C4-2B (cell line): ENCODE results near the gene GTF2IRD1.
"Not testable (repeated sequence)": the region's sequence is repeated elsewhere in the genome, so short reads cannot be mapped to it uniquely, and the experiment has no call there.

Experiments
- H3K27ac ChIP-seq: fragments of 450-650 bp; 2 replicates; pipeline ENCODE4 v1.5.1; 2017
- ZFX ChIP-seq: fragments of 450-650 bp; IDR thresholded peaks from 2 replicates; pipeline ENCODE4 v1.6.1; 2017
- TF ChIP-seq, protein P1 (sequence below): fragments of 450-650 bp; conservative IDR thresholded peaks from 2 replicates; pipeline ENCODE4 v1.5.1; 2017; ENCODE audit warnings: mild to moderate bottlenecking

GTF2IRD1 gene

GRCh38 chr7:74420006-74420405 is 33.7 kb upstream of the GTF2IRD1 start:
- TF ChIP-seq, protein P1, sequence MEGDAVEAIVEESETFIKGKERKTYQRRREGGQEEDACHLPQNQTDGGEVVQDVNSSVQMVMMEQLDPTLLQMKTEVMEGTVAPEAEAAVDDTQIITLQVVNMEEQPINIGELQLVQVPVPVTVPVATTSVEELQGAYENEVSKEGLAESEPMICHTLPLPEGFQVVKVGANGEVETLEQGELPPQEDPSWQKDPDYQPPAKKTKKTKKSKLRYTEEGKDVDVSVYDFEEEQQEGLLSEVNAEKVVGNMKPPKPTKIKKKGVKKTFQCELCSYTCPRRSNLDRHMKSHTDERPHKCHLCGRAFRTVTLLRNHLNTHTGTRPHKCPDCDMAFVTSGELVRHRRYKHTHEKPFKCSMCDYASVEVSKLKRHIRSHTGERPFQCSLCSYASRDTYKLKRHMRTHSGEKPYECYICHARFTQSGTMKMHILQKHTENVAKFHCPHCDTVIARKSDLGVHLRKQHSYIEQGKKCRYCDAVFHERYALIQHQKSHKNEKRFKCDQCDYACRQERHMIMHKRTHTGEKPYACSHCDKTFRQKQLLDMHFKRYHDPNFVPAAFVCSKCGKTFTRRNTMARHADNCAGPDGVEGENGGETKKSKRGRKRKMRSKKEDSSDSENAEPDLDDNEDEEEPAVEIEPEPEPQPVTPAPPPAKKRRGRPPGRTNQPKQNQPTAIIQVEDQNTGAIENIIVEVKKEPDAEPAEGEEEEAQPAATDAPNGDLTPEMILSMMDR: no peak
- no peak for TF ChIP-seq ZFX
- H3K27ac ChIP-seq: no peak overlapping the region

GRCh38 chr7:74424291-74424880 is 29.3 kb upstream of the GTF2IRD1 start:
- H3K27ac ChIP-seq: no peak overlapping the region
- TF ChIP-seq ZFX: no peak
- TF ChIP-seq, protein P1: no peak

DNA sequence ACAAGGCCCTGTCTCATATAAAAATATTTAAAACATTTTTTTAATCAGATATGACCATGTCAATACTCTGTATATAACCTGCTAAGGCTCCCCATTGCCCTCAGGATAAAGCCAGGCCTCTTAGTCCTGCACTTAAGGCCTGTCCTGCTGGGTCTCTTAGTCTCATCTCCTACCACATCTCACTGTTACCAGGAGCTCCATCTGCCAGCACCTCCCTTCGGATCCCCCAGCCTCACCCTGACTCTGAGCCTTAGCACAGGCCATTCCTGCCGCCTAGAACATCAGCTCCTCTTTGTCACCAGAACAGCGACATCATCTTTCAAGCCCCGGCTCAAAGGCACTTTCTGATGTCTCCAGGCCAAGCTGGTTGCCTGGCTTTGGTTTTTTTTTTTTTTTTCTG is 25.7 kb upstream of the GTF2IRD1 start:
- no peak overlapping the region for H3K27ac ChIP-seq

DNA sequence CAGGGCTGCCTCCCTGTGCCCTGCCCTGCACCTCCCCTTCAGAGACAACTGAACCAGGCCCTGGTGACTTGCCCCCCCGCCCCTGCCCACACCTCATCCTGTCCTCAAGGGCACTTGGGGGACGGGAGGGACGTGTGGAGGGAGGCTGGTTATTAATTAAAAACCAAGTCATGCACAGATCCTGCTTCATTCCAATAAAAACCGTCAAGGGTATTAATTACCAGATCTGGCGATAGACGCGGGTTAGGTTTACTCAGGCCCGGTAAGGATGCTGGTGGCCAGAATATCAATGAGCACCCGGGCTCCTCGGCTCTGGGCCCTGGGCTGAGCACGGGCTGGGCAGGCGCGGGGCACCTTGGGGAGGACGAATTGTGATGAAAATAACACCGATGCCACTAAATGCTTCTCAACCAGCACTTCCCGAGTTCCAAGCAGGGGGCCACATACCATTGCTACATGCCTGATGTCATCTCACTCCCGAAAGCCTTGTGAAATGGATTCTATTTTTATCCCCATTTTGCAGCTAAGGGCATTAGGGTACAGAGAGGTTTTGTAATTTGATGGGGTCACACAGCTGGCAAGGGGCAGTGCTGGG is 24.5 kb upstream of the GTF2IRD1 start:
- H3K27ac ChIP-seq: no peak overlapping the region

More for the DNA sequence above, 25.7 kb upstream of the GTF2IRD1 start:
- TF ChIP-seq, protein P1: no peak
- TF ChIP-seq ZFX: no peak

DNA sequence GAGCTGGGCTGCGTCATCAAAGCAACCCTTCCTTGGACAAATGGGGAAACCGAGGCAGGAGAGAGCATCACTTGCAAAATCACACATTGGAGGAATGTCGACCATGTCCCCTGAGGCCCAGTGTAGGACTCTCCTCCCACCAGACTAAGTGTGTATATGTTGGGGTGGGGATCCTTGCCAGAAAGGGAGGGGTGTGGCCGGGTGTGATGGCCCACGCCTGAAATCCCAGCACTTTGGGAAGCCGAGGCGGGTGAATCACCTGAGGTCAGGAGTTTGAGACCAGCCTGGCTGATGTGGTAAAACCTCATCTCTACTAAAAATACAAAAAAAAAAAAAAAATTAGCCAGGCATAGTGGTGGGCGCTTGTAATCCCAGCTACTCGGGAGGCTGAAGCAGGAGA is 23.3 kb upstream of the GTF2IRD1 start:
- not testable (repeated sequence) for H3K27ac ChIP-seq

More for the DNA sequence above, 24.5 kb upstream of the GTF2IRD1 start:
- TF ChIP-seq ZFX: no peak
- TF ChIP-seq, protein P1: no peak

DNA sequence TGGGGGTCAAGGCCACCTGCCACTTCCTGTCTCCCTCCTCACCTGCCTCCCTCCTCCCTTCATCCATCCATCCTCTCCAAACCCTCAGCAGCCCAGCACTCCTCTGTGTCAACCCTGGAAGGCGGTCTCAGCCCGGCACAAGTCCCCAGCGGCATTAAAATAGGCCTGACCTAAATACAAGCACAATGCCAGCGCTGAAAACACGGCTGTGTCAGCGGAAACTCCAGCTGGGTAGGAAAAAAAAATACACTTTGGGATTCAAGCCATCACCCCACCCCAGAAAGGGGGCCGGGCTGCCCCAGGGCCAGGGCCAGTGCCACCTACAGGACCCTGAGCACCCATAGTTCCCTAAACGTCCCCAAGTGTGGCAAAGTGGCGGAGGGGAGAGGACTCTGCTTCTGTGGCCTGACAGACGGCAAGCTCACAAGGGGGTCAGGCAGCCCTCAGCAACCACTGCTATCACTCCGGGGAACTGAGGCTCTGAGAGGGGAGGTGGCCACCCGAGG is 22.7 kb upstream of the GTF2IRD1 start:
- TF ChIP-seq, protein P1: no peak
- no peak for TF ChIP-seq ZFX
- H3K27ac ChIP-seq: no peak overlapping the region

- not testable (repeated sequence) for H3K27ac ChIP-seq
Observed at GRCh38 chr7:74437291-74437571, 16.5 kb upstream of the GTF2IRD1 start.

GRCh38 chr7:74438327-74438726 is 15.4 kb upstream of the GTF2IRD1 start:
- TF ChIP-seq ZFX: no peak
- TF ChIP-seq, protein P1: no peak
- H3K27ac ChIP-seq: no peak overlapping the region
